Measurements from ENCODE around the gene CTU1.
"Not testable (repeated sequence)": the region's sequence is repeated elsewhere in the genome, so short reads cannot be mapped to it uniquely, and the experiment has no call there.

Gene CTU1
- total RNA-seq: 2.4 to 7.8 reads per million in 2 donors

- peak; percentile 95 for DNase-seq
These were observed at the start of gene CTU1 for GRCh38 chr19:51108066-51108804. Gene CTU1, minus strand, starts transcription at chr19:51108409. Its CDS starts 3,840 bp downstream, at chr19:51104569.

DNA sequence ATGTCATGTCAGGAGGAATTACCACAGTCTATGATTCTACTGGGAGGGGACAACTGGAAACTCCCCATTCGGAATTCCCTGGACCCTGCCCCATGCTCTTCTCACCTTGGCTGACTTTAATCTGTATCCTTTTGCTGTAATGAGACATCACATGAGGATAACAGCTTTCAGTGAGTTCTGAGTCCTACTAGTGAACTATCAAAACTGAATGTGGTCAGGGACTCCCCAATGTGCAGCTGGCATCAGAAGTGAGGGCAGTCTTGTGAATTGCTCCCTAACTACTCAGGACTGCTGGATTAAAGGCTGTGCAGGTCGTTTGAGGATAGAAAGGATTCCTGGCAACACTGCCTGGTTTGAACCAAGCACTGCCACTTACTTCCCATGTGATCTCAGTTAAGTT lies 49.1 kb upstream of the CTU1 start:
- DNase-seq: no peak

GRCh38 chr19:51156710-51157109 lies 48.5 kb upstream of the CTU1 start:
- DNase-seq: no peak

- no peak for DNase-seq
These were observed 42.4 kb upstream of the CTU1 start for GRCh38 chr19:51150627-51151026.

GRCh38 chr19:51148580-51148979 lies 40.4 kb upstream of the CTU1 start:
- no peak for DNase-seq

- no peak for DNase-seq
These were observed 39.5 kb upstream of the CTU1 start for GRCh38 chr19:51147663-51148062.

GRCh38 chr19:51146751-51147150 lies 38.5 kb upstream of the CTU1 start:
- DNase-seq: no peak

DNA sequence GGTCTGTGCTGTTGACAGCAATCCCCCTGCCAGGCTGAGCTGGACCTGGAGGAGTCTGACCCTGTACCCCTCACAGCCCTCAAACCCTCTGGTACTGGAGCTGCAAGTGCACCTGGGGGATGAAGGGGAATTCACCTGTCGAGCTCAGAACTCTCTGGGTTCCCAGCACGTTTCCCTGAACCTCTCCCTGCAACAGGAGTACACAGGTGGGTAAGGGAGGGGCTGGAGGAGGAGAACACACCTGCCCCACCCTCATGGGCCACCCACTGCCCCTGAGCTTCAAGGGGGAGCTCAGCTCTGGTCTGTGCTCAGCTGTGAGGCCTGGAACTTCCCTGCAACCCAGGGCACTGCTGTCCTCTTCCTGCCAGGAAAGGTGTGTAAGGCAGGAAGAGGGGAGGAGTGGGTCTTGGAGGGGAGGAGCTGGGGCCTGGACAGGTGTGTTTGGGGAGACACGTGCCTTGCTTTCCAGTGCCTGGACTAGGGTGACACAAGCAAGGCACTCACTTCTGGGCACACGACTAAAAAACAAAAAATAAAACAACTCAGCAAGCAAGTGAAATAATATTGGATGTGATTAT lies 37.8 kb upstream of the CTU1 start:
- no peak for DNase-seq

GRCh38 chr19:51144482-51145045 lies 36.4 kb upstream of the CTU1 start:
- no peak for DNase-seq

DNA sequence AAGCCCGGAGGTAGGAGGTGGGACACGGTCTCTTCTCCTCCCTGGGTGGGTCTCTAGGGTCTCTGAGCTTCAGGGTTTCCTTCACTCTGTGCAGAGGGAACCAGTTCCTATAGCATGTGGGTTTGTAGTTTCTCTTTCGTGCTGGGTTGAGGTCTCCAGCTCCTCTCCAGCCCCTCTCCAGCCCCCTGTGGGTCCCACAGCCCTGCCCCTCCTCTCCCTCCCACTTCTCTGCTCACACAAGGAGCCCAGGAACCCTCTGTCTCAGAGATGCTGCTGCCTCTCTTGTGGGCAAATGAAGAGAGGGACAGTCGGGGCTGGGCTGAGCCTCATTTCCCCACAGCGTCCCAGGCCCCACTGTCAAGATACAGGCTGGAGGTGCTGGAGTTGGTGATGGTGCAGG lies 35.3 kb upstream of the CTU1 start:
- no peak for DNase-seq

DNA sequence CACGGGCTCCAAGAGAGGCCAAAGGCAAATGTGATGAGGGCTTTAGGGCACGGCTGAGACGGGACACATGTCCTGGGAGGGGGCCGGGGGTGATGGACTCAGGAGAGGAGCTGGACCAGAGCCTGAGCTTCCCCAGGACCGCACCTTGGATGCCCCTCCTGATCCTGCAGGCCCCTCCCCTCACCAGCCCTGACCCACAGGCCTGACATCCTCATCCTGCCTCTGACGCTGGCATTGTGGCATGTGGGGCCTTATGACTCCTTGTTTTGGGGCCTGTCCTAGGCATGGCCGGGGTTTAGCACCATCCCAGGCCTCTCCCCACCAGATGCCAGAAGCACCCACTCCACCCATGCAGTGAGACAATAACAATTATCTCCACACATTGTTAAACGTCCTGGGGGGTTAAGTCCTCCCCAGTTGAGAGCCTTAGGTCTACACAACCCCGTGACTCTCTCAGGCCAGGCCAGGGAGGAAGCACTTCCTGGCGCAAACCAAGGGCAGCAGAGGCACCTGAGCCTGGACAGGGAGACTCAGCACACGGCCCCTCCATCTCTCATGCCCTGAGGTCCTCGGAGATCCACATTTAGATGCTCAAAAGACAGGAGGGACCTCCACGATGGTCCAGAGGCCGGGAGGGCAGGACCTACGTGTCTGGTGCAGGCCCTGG lies 34.7 kb upstream of the CTU1 start:
- DNase-seq: not testable (repeated sequence)

DNA sequence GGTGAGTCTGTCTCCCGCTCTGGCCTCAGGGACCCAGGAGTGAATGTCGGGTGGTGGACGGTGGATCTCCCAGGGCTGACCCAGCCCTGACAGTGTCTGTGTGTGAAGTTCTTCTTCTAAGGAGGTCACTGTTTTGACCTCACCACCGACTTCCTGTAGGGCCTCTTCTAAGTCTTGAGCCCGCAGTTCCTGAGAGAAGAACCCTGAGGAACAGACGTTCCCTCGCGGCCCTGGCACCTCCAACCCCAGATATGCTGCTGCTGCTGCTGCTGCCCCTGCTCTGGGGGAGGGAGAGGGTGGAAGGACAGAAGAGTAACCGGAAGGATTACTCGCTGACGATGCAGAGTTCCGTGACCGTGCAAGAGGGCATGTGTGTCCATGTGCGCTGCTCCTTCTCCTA lies 33.9 kb upstream of the CTU1 start, which contains the start of gene SIGLEC7:
TSS of gene SIGLEC7 (plus strand) at position 183 of the 400 bp plus-strand sequence. CDS start at position 252, 69 bp downstream.
- DNase-seq: no peak

DNA sequence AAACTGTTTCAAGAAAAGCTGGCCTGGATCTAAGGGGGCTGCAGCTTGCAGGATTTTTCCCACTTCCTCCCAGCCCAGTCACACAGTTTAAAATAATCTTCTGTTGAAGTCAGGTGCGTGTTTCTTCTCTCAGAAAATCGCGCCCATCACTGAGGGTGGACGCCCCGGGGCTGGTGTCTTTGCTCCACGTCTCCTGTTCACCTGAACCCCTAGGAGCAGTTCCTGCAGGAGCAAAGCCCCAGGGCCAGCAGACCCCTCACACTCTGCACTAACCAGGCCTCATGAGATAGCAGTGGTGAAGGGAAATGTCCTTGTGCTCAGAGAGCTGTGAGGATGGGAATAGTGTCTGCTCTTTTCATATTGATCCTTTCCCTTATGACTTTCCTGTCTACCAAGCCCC lies 33.0 kb upstream of the CTU1 start:
- no peak for DNase-seq

DNA sequence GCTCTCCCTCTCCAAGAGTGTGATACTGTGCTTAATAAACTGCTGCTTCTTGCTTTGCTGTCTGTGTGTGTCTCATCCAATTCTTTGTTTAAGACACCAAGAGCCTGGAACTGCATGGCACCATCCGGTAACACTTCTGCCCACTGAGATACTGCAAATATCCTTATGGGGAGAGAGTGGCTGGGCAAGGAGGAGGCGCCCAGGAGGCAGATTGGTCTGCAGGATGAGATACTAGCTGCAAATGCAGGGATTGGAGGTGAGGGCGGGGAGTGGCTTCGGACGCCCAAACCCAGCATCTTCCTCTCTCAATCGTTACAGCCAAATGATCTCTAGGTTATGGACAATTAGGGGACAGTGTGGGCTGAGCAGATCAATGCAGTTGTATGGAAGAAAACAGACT lies 32.2 kb upstream of the CTU1 start:
- no peak for DNase-seq

- no peak for DNase-seq
These were observed 31.2 kb upstream of the CTU1 start for GRCh38 chr19:51139299-51140014.

DNA sequence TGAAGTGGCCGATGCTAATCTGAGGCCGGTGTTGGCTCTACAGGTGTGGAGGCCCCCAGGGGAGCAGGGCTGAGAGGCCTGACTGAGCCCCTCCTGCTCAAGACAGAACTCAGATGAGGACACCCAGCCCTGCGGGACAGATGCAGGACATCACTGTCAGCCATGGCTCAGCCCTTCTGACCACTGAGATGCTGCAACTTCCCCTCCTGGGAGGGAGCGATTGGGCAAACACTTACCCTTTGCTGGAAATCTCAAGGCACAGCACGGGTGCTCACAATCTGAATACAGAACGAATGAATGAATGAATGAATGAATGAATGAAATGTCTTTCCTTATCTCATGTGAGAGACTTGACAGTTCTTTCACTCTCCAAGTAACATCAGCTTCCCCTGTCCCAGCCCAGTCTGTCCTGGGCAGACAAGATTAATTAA lies 30.4 kb upstream of the CTU1 start:
- no peak for DNase-seq

GRCh38 chr19:51137792-51138425 lies 29.7 kb upstream of the CTU1 start:
- no peak for DNase-seq

GRCh38 chr19:51136851-51137551 lies 28.8 kb upstream of the CTU1 start:
- DNase-seq: no peak

DNA sequence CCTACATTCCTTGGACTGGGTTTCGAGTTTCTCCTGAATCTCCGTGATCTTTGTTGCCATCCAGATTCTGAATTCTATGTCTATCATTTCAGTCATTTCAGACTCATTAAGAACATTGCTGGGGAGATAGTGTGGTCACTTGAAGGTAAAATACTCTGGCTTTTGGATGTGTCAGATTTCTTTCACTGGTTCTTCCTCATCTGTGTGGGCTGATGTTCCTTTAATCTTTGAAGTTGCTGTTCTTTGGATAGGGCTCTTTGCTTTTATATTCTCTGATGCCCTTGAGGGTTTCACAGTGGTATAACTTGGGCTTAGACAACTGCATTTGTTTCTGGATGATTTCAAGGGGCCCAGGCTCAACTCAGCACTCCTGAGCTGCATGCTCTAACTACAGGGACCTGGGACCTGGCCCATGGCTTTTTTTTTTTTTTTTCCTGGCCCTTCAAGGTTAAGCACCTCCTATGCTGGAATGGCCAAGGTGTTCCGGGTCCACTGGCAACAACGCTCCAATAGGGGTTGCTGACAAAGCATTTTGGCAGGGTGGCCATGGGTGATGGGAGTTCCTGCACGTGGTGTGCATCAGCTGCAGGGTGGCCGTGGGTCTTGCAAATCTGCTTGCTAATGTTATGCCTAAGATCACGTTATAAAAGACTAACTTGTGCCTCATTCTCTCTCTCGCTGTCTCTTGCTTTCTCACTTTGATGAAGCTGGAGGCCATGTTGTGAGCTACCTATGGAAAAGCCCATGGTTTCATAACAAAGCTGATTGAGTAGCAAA lies 28.0 kb upstream of the CTU1 start:
- no peak for DNase-seq

GRCh38 chr19:51135004-51135403 lies 26.8 kb upstream of the CTU1 start:
- no peak for DNase-seq

Measured in T-helper 9 cell (primary cell).